Measurements from ENCODE around the gene NUMBL.

NUMBL gene

DNA sequence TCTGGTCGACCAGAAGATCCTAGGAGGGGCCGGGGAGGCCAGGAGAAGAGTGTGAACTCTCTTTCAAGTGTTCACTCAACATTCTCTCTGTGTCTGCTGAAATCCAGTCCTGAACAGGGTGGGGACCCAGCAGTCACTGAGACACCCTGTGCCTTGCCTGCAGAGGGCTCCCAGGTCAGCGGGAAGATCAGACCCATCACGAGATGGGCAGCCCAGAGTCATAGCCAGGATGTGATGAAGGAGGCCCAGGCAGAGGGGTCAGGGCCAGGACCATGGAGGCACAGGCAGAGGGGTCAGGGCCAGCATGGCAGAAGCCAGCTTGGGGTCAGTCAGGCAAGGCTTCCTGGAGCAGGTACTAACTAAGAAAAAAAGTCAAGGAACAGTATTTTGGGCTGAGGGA lies 9.4 kb downstream of the NUMBL start:
- Histone ChIP-seq H3K4me3 (ENCODE audit: insufficient read length, low read depth) (no peak overlapping the region), H3K27me3 (ENCODE audit: insufficient read depth, insufficient read length) (no peaks in the 10 kb centered on the region), H3K9ac (ENCODE audit: insufficient read length, low read depth) (no peak overlapping the region), H3K4me1 (ENCODE audit: insufficient read depth, insufficient read length) (no peaks in the 10 kb centered on the region), H3K36me3 (ENCODE audit: insufficient read depth, insufficient read length, low read length) (peaks cover 60% of the 10 kb centered on the region), H3K9me3 (ENCODE audit: insufficient read depth, low read length) (no peaks in the 10 kb centered on the region)
- no peak for DNase-seq (ENCODE audit: low read depth, low spot score)
- TF ChIP-seq SUZ12 (IDR thresholded peaks at IDR 0.05; ENCODE audit: extremely low read depth, insufficient read depth, insufficient read length) (no peak), YY1 (IDR thresholded peaks at IDR 0.05; ENCODE audit: insufficient read depth, insufficient read length) (no peak), ZNF274 (IDR thresholded peaks at IDR 0.05; ENCODE audit: low read depth, low read length) (no peak)

DNA sequence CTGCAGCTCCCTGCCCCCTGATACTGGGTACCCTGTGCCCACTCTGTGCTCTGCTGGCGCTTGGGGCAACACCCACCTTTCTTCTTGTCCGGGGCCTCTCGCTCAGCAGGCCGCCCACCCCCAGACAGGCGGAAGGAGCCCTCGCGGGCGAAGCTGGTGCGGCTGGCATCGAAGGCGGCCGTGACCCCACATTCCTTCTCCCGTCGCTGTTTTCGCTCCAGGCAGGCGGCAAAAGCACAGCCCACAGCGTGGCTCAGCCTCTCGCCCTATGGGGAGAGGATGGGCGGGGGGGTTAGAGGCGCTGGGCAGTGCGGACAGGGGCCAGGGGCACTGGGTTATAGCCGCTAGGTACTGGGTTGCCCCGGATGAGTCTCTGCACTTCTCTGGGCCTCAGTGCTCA lies 13.3 kb downstream of the NUMBL start:
- Histone ChIP-seq H3K27me3 (ENCODE audit: insufficient read depth, insufficient read length) (no peaks in the 10 kb centered on the region), H3K9me3 (ENCODE audit: insufficient read depth, low read length) (no peaks in the 10 kb centered on the region), H3K4me3 (ENCODE audit: insufficient read length, low read depth) (no peak overlapping the region), H3K36me3 (ENCODE audit: insufficient read depth, insufficient read length, low read length) (peaks cover 69% of the 10 kb centered on the region), H3K9ac (ENCODE audit: insufficient read length, low read depth) (no peak overlapping the region), H3K4me1 (ENCODE audit: insufficient read depth, insufficient read length) (no peaks in the 10 kb centered on the region)
- TF ChIP-seq SUZ12 (IDR thresholded peaks at IDR 0.05; ENCODE audit: extremely low read depth, insufficient read depth, insufficient read length) (no peak), YY1 (IDR thresholded peaks at IDR 0.05; ENCODE audit: insufficient read depth, insufficient read length) (no peak), ZNF274 (IDR thresholded peaks at IDR 0.05; ENCODE audit: low read depth, low read length) (no peak)
- no peak for DNase-seq (ENCODE audit: low read depth, low spot score)

DNA sequence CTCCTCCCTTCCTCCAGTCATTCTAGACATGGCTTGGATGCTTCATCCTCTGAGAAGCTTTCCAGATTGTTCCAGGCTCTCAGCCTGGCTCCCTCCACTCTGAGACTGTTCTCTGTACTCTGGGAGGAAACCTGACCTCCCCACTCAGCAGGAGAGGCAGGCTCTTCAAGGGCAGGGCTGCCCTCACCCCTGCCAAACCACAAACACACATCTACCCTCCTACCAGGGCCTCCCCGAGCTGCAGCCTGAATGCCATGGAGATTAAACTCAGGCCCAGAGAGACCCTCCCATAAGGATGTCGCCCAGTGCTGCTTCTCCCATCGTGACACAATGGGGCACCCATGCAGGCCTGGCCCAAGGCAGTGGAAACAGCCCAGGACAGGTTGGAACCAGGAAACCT lies 16.2 kb downstream of the NUMBL start:
- no peak overlapping the region for H3K9ac ChIP-seq (ENCODE audit: insufficient read length, low read depth)
- H3K4me1 ChIP-seq (ENCODE audit: insufficient read depth, insufficient read length), result no peaks in the 10 kb centered on the region
- no peak for DNase-seq (ENCODE audit: low read depth, low spot score)
- H3K9me3 ChIP-seq (ENCODE audit: insufficient read depth, low read length), result no peaks in the 10 kb centered on the region
- no peak overlapping the region for H3K4me3 ChIP-seq (ENCODE audit: insufficient read length, low read depth)
- no peaks in the 10 kb centered on the region for H3K27me3 ChIP-seq (ENCODE audit: insufficient read depth, insufficient read length)
- H3K36me3 ChIP-seq (ENCODE audit: insufficient read depth, insufficient read length, low read length), result peaks cover 84% of the 10 kb centered on the region
- TF ChIP-seq SUZ12 (IDR thresholded peaks at IDR 0.05; ENCODE audit: extremely low read depth, insufficient read depth, insufficient read length) (no peak), YY1 (IDR thresholded peaks at IDR 0.05; ENCODE audit: insufficient read depth, insufficient read length) (no peak), ZNF274 (IDR thresholded peaks at IDR 0.05; ENCODE audit: low read depth, low read length) (no peak)

DNA sequence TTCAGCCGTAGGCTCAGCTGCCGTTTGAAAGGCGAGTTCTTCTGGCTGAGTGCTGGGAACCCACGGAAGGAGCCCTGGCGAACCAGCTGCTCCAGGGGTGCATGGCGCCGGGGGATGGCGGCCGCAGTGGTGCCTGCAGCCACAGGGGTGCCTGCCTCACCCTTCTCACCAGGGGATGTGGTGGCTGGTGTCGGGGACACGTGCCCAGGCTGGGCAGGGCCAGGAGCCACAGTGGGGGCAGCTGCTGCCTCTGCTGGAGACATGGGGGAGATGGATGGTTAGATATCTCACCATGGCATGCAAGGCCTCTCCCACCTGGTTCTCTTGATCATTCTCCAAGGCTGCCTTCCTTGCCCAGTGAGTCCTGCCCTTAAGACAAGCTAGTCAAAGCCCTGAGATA lies 17.1 kb downstream of the NUMBL start:
- no peak overlapping the region for H3K9ac ChIP-seq (ENCODE audit: insufficient read length, low read depth)
- H3K9me3 ChIP-seq (ENCODE audit: insufficient read depth, low read length), result no peaks in the 10 kb centered on the region
- no peak for DNase-seq (ENCODE audit: low read depth, low spot score)
- TF ChIP-seq ZNF274 (IDR thresholded peaks at IDR 0.05; ENCODE audit: low read depth, low read length) (no peak), YY1 (IDR thresholded peaks at IDR 0.05; ENCODE audit: insufficient read depth, insufficient read length) (no peak), SUZ12 (IDR thresholded peaks at IDR 0.05; ENCODE audit: extremely low read depth, insufficient read depth, insufficient read length) (no peak)
- H3K36me3 ChIP-seq (ENCODE audit: insufficient read depth, insufficient read length, low read length), result peaks cover 88% of the 10 kb centered on the region
- H3K4me1 ChIP-seq (ENCODE audit: insufficient read depth, insufficient read length), result no peaks in the 10 kb centered on the region
- H3K27me3 ChIP-seq (ENCODE audit: insufficient read depth, insufficient read length), result no peaks in the 10 kb centered on the region
- no peak overlapping the region for H3K4me3 ChIP-seq (ENCODE audit: insufficient read length, low read depth)

DNA sequence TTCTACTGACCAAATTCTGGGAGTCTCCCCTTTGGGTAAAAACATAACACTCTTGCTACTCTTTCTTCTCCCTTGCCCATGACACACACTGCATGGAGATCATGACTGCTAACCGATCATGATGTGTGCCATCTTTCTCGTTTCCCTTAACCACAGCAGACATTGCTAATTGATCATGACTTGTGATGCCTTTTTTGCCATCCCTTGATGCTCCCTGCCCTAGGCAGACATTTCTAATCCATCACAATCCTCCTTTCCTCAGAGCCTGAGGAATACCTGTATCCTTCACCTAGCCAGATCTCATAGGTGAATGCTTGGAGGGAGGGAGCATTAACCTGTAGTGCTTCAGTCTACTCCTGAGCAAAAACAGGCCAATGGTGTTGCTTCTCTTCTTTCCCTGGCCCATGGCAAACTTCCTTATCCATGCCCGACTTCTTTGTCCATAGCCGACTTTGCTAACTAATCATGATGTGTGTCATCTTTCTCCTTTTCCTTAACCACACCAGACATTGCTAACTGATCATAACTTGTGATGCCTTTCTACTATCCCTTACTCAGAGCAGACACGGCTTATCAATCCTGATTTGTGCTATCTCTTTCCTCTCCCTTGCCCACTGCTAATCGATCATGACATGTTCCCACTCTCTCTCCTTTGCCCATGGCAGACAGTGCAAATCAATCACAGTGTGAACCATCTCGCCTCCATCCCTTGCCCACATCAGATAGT lies 17.7 kb downstream of the NUMBL start:
- peaks cover 89% of the 10 kb centered on the region for H3K36me3 ChIP-seq (ENCODE audit: insufficient read depth, insufficient read length, low read length)
- no peaks in the 10 kb centered on the region for H3K9me3 ChIP-seq (ENCODE audit: insufficient read depth, low read length)
- H3K4me3 ChIP-seq (ENCODE audit: insufficient read length, low read depth), result no peak overlapping the region
- no peaks in the 10 kb centered on the region for H3K27me3 ChIP-seq (ENCODE audit: insufficient read depth, insufficient read length)
- TF ChIP-seq ZNF274 (IDR thresholded peaks at IDR 0.05; ENCODE audit: low read depth, low read length), result no peak
- no peak for TF ChIP-seq YY1 (IDR thresholded peaks at IDR 0.05; ENCODE audit: insufficient read depth, insufficient read length)
- no peak for TF ChIP-seq SUZ12 (IDR thresholded peaks at IDR 0.05; ENCODE audit: extremely low read depth, insufficient read depth, insufficient read length)
- no peak for DNase-seq (ENCODE audit: low read depth, low spot score)
- no peaks in the 10 kb centered on the region for H3K4me1 ChIP-seq (ENCODE audit: insufficient read depth, insufficient read length)
- H3K9ac ChIP-seq (ENCODE audit: insufficient read length, low read depth), result no peak overlapping the region

DNA sequence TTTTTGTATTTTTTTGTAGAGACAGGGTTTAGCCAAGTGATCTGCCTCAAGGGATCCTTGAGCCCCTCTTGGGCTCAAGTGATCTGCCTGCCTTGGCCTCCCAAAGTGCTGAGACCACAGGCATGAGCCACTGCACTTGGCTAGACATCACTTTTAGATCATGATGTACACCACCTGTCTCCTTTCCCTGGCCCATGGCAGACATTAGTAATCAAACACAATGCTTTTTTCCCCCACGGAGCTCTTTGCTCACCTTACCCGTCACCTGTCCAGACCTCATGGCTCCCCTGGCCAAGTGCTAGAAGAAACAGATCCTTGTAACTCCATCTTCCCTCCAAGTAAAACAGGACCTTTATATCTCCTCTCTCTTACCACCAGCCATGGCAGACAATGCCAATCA lies 18.4 kb downstream of the NUMBL start:
- TF ChIP-seq SUZ12 (IDR thresholded peaks at IDR 0.05; ENCODE audit: extremely low read depth, insufficient read depth, insufficient read length) (no peak), YY1 (IDR thresholded peaks at IDR 0.05; ENCODE audit: insufficient read depth, insufficient read length) (no peak), ZNF274 (IDR thresholded peaks at IDR 0.05; ENCODE audit: low read depth, low read length) (no peak)
- no peak for DNase-seq (ENCODE audit: low read depth, low spot score)
- Histone ChIP-seq H3K4me3 (ENCODE audit: insufficient read length, low read depth) (no peak overlapping the region), H3K4me1 (ENCODE audit: insufficient read depth, insufficient read length) (no peaks in the 10 kb centered on the region), H3K36me3 (ENCODE audit: insufficient read depth, insufficient read length, low read length) (peaks cover 89% of the 10 kb centered on the region), H3K9me3 (ENCODE audit: insufficient read depth, low read length) (no peaks in the 10 kb centered on the region), H3K27me3 (ENCODE audit: insufficient read depth, insufficient read length) (no peaks in the 10 kb centered on the region), H3K9ac (ENCODE audit: insufficient read length, low read depth) (no peak overlapping the region)

DNA sequence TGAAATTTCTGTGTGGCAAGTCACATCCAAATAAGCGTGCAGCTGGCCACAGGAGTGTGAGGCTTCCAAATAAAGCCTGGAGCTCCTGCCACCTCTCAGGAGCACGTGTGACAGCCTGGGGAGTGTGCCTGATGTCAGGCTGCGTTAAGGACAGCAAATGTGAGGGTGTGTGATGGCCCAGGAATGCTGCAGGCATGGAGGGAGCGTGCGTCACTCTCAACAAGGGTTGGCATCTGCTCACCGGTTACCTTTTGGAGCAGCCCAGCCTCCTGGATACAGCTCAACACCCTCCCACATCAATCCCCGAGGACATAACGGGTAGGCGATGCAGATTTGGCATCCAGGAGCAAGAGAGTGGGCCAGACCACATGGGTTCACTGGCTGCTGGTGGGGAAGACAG lies 19.0 kb downstream of the NUMBL start:
- no peak overlapping the region for H3K4me3 ChIP-seq (ENCODE audit: insufficient read length, low read depth)
- no peaks in the 10 kb centered on the region for H3K27me3 ChIP-seq (ENCODE audit: insufficient read depth, insufficient read length)
- peaks cover 89% of the 10 kb centered on the region for H3K36me3 ChIP-seq (ENCODE audit: insufficient read depth, insufficient read length, low read length)
- H3K9ac ChIP-seq (ENCODE audit: insufficient read length, low read depth), result no peak overlapping the region
- no peak for DNase-seq (ENCODE audit: low read depth, low spot score)
- no peaks in the 10 kb centered on the region for H3K9me3 ChIP-seq (ENCODE audit: insufficient read depth, low read length)
- TF ChIP-seq YY1 (IDR thresholded peaks at IDR 0.05; ENCODE audit: insufficient read depth, insufficient read length) (no peak), ZNF274 (IDR thresholded peaks at IDR 0.05; ENCODE audit: low read depth, low read length) (no peak), SUZ12 (IDR thresholded peaks at IDR 0.05; ENCODE audit: extremely low read depth, insufficient read depth, insufficient read length) (no peak)
- H3K4me1 ChIP-seq (ENCODE audit: insufficient read depth, insufficient read length), result no peaks in the 10 kb centered on the region

Data from NT2/D1 (cell line).